HG03469 (cell line): Measurements from ENCODE around the gene CREB3L2.
A peak's percentile ranks its signal among the peaks of the same experiment; 100 is the strongest.
"Not testable (repeated sequence)": the region's sequence is repeated elsewhere in the genome, so short reads cannot be mapped to it uniquely, and the experiment has no call there.

Source experiments
- ATAC-seq: cut with Tn5 transposase; IDR thresholded peaks from one replicate; pipeline ENCODE4 v1.9.1; 2021; ENCODE audit warnings: mild to moderate bottlenecking, moderate library complexity, moderate number of reproducible peaks; ENCODE audit not compliant: unreplicated experiment

CREB3L2 gene

GRCh38 chr7:137908106-137908505 is 93.8 kb downstream of the CREB3L2 start:
- ATAC-seq: no peak

- not testable (repeated sequence) for ATAC-seq
These were observed 95.2 kb downstream of the CREB3L2 start for GRCh38 chr7:137906636-137907035.

- no peak for ATAC-seq
These were observed 97.1 kb downstream of the CREB3L2 start for GRCh38 chr7:137904833-137905232.

GRCh38 chr7:137903382-137904169 is 98.3 kb downstream of the CREB3L2 start:
- no peak for ATAC-seq

- ATAC-seq: no peak
These were observed 101.7 kb downstream of the CREB3L2 start for GRCh38 chr7:137900137-137900536.

GRCh38 chr7:137898839-137899721 is 102.8 kb downstream of the CREB3L2 start:
- peak; percentile 42 for ATAC-seq

GRCh38 chr7:137895301-137896221 is 106.3 kb downstream of the CREB3L2 start:
- ATAC-seq: peak; percentile 55

GRCh38 chr7:137893143-137893742 is 108.6 kb downstream of the CREB3L2 start:
- no peak for ATAC-seq

GRCh38 chr7:137891016-137891655 is 110.8 kb downstream of the CREB3L2 start:
- no peak for ATAC-seq

- no peak for ATAC-seq
These were observed 111.4 kb downstream of the CREB3L2 start for GRCh38 chr7:137890449-137890921.

- no peak for ATAC-seq
These were observed 113.6 kb downstream of the CREB3L2 start for GRCh38 chr7:137888241-137888640.

GRCh38 chr7:137886746-137887145 is 115.1 kb downstream of the CREB3L2 start:
- ATAC-seq: no peak

GRCh38 chr7:137886281-137886680 is 115.6 kb downstream of the CREB3L2 start:
- ATAC-seq: no peak

GRCh38 chr7:137885678-137886077 is 116.2 kb downstream of the CREB3L2 start:
- no peak for ATAC-seq

- no peak for ATAC-seq
These were observed 119.1 kb downstream of the CREB3L2 start for GRCh38 chr7:137882806-137883205.

- peak; percentile 93 for ATAC-seq
These were observed 119.6 kb downstream of the CREB3L2 start for GRCh38 chr7:137882261-137882668.

GRCh38 chr7:137881607-137882260 is 120.2 kb downstream of the CREB3L2 start:
- ATAC-seq: no peak

- ATAC-seq: no peak
These were observed 121.5 kb downstream of the CREB3L2 start for GRCh38 chr7:137880432-137880831.
